ENCODE measurements around the gene CACNA1G. TPM values are rescaled to one million over a fixed set of nuclear protein-coding genes. Genes with fewer than 3 reads are reported as not detected.

Gene CACNA1G
- total and polyA plus RNA-seq, 2 donors (not counting 3 experiments of a cell fraction or from before 2014, with no cell fraction given) = not detected

DNA sequence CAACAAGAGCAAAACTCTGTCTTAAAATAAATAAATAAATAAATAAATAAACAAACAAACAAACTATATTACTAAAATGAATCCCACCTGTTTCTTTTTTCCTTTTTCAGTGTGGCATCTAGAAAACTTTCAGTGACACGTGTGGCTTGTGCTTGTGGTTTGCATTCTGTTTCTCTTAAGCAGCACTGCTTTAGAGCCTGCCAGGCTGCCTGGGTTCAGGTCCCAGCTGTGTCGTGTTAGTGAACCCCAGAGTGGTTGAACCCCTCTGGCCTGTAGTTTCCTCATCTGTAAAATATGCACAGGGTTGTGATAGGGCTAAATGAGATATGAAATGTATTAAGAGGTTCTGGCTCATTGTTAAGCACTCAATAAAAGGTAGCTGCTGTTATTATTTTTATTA lies 40.0 kb upstream of the CACNA1G start:
- no TSS peak for BruUV-seq (replicated peaks)
- POLR2A ChIA-PET = no interaction called here
- FAIRE-seq = no peak
- dilution Hi-C loops (cut with MboI; ENCODE audit: extremely low pct_ligation_motif_present, low sequenced_read_pairs) (no loop called here), intact Hi-C loops (cut with micrococcal nuclease) (no loop called here)
- DNase-seq (ENCODE audit: low read depth, low spot score) = no peak
- Histone ChIP-seq H2AFZ (ENCODE audit: low read depth, low read length) (no peak overlapping the region), H4K20me1 (replicated peaks; ENCODE audit: control insufficient read depth, extremely low read depth, insufficient read depth, low read length) (no peaks in the 10 kb centered on the region), H3K27me3 (ENCODE audit: control insufficient read depth in 2 of 2, insufficient read depth in 2 of 2, low read length in 2 of 2) (no peaks in the 10 kb centered on the region), H3K36me3 (ENCODE audit: control insufficient read depth in 2 of 2, extremely low read depth in 1 of 2, insufficient read depth in 2 of 2, low read length in 2 of 2) (no peaks in the 10 kb centered on the region), H3K4me3 (replicated peaks in 1 of 3; ENCODE audit: insufficient read depth in 1 of 3, low read depth in 1 of 3, low read length in 3 of 3) (no peak overlapping the region), H3K9ac (replicated peaks; ENCODE audit: extremely low read depth, insufficient read depth, low read length) (no peak overlapping the region), H3K4me1 (ENCODE audit: control insufficient read depth, extremely low read depth, insufficient read depth, low read length) (peaks cover 9% of the 10 kb centered on the region), H3K79me2 (ENCODE audit: control insufficient read depth, insufficient read depth, low read length) (no peaks in the 10 kb centered on the region), H3K4me2 (ENCODE audit: insufficient read depth, low read length) (no peak overlapping the region), H3K9me3 (replicated peaks; ENCODE audit: control insufficient read depth, insufficient read depth, low read length) (no peaks in the 10 kb centered on the region), H3K27ac (ENCODE audit: insufficient read depth, low read depth, low read length) (no peak overlapping the region), H3K9me1 (replicated peaks; ENCODE audit: control insufficient read depth, extremely low read depth, insufficient read depth, low read length) (no peaks in the 10 kb centered on the region)
- no peak for TF ChIP-seq MYC (IDR thresholded peaks at IDR 0.05; ENCODE audit: low read depth, low read length)
- CTCF ChIA-PET = interaction anchor here (0.9 to 1.2 kb wide), 3 partner anchors 9 to 262 kb away, joined by 3 to 4 read pairs (median 4); no protein-coding TSS in a partner anchor

DNA sequence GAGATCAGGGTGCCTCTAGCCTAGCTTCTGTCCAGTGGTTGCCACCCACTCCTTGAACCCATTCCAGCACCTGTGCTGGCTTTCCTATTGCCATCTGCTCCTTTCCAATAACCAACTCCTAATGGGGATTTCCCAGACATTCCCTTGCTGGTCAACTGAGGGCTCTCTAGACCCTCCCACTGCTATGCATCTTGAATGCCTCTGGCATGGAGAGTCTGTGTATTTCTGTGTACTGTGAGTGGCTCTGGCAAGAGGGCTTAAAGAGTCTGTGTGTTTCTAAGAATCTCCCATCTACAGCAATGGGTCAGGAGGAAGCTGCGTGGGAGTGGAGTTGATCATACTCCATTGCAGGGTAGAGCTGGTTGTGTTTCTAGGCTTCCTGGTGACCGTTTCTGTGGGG lies 39.0 kb upstream of the CACNA1G start:
- FAIRE-seq = no peak
- BruUV-seq (replicated peaks) = no TSS peak
- POLR2A ChIA-PET = no interaction called here

More for the DNA sequence above, 39.0 kb upstream of the CACNA1G start:
- TF ChIP-seq, protein P1, sequence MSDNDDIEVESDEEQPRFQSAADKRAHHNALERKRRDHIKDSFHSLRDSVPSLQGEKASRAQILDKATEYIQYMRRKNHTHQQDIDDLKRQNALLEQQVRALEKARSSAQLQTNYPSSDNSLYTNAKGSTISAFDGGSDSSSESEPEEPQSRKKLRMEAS (IDR thresholded peaks at IDR 0.05; ENCODE audit: insufficient read depth, insufficient read length) = no peak
- no peak for TF ChIP-seq FOS (IDR thresholded peaks at IDR 0.05; ENCODE audit: borderline replicate concordance, insufficient read depth, low read length)
- no peaks in the 10 kb centered on the region for H3K79me2 ChIP-seq (ENCODE audit: control insufficient read depth, insufficient read depth, low read length)
- H2AFZ ChIP-seq (ENCODE audit: low read depth, low read length) = no peak overlapping the region
- no peaks in the 10 kb centered on the region for H3K9me1 ChIP-seq (replicated peaks; ENCODE audit: control insufficient read depth, extremely low read depth, insufficient read depth, low read length)
- intact Hi-C loops (cut with micrococcal nuclease) (no loop called here), dilution Hi-C loops (cut with MboI; ENCODE audit: extremely low pct_ligation_motif_present, low sequenced_read_pairs) (no loop called here)
- H3K27me3 ChIP-seq (ENCODE audit: control insufficient read depth in 2 of 2, insufficient read depth in 2 of 2, low read length in 2 of 2) = no peaks in the 10 kb centered on the region
- no peaks in the 10 kb centered on the region for H3K9me3 ChIP-seq (replicated peaks; ENCODE audit: control insufficient read depth, insufficient read depth, low read length)
- H4K20me1 ChIP-seq (replicated peaks; ENCODE audit: control insufficient read depth, extremely low read depth, insufficient read depth, low read length) = no peaks in the 10 kb centered on the region
- H3K36me3 ChIP-seq (ENCODE audit: control insufficient read depth in 2 of 2, extremely low read depth in 1 of 2, insufficient read depth in 2 of 2, low read length in 2 of 2) = no peaks in the 10 kb centered on the region
- H3K4me3 ChIP-seq (replicated peaks in 1 of 3; ENCODE audit: insufficient read depth in 1 of 3, low read depth in 1 of 3, low read length in 3 of 3) = no peak overlapping the region
- H3K4me1 ChIP-seq (ENCODE audit: control insufficient read depth, extremely low read depth, insufficient read depth, low read length) = peaks cover 9% of the 10 kb centered on the region
- H3K4me2 ChIP-seq (ENCODE audit: insufficient read depth, low read length) = no peak overlapping the region
- DNase-seq (ENCODE audit: low read depth, low spot score) = no peak
- H3K27ac ChIP-seq (ENCODE audit: insufficient read depth, low read depth, low read length) = no peak overlapping the region
- CTCF ChIA-PET = interaction anchor here (0.9 kb wide), 1 partner anchor 10 kb away, joined by 4 read pairs; no protein-coding TSS in a partner anchor
- H3K9ac ChIP-seq (replicated peaks; ENCODE audit: extremely low read depth, insufficient read depth, low read length) = no peak overlapping the region

Data from endothelial cell of umbilical vein (primary cell).